Stimulated activated CD4-positive, alpha-beta T cell treated with anti-CD3 and anti-CD28 coated beads, Interleukin-12 subunit alpha, Interleukin-12 subunit beta, amount 100 ng/mL, for 24 hours (primary cell): ENCODE results near the gene WNT4.
A peak's percentile ranks its signal among the peaks of the same experiment; 100 is the strongest.

Experiments used
- DNase-seq, 2 experiments: peaks; one replicate each; pipeline ENCODE4 v3.0.0-alpha.2; 2020; ENCODE audit warnings: low read depth in 2 of 2

Gene WNT4

GRCh38 chr1:22110016-22110415 is 32.9 kb downstream of the WNT4 start:
- no peak for DNase-seq

- DNase-seq: no peak
Measured at GRCh38 chr1:22108339-22109105, 34.4 kb downstream of the WNT4 start.

GRCh38 chr1:22107126-22107525 is 35.8 kb downstream of the WNT4 start:
- no peak for DNase-seq

GRCh38 chr1:22105611-22106207 is 37.2 kb downstream of the WNT4 start:
- no peak for DNase-seq

DNA sequence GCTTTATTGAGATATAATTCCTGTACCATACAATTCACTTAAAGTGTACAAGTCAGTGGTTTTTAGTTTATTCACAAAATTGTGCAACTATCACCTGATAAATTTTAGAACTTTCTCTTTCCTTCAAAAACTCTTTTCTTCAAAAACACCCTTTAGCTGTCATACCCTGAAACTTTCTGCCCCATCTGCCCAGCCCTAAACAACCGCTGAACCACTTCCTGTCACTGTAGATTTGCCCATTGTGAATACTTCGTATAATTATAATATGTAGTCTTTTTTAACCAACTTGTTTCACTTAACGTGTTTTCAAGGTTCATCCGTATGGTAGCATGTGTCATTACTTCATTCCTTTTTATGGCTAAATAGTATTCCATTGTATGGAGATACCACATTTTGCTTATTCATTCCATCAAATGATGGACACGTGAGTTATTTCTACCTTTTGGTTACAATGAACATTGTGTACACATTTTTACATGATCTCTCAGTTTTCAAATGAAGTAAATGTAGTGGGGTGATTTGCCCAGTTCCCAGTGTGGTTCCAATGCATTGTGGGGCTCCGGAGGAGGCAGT is 37.9 kb downstream of the WNT4 start:
- no peak for DNase-seq

- no peak for DNase-seq
Measured at GRCh38 chr1:22104094-22104493, 38.8 kb downstream of the WNT4 start.

DNA sequence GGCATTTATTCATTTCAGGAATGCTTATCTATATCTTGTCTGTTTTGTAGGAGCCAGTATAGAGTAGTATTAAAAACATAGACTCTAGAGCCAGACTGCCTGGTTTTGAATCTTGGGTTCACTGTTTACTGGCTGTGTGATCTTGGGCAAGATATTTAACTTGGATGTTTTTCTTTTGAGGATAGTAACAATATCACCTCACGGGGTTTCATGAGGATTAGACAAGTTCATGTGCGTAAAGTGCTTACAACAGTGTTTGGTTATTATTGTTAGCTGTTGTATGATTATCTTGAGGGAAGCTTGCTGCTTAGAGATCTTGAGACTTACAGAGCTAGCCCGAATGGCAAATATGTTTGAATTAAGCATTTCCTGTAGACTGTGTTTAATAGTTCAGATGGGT is 40.2 kb downstream of the WNT4 start:
- no peak for DNase-seq

DNA sequence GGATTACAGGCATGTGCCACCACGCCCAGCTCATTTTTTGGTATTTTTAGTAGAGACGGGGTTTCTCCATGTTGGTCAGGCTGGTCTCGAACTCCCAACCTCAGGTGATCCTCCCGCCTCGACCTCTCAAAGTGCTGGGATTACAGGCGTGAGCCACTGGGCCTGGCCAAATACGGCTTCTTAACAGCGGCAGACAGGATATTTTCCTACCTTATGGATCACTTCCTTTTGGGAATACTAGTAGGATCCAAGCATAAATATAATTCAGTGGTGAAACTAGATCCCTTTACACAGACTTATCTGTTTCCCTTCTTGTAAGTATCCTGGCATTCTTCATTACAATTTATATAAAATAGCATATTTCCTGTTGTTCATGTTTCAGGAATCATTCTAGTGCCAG is 40.9 kb downstream of the WNT4 start:
- DNase-seq: no peak

DNA sequence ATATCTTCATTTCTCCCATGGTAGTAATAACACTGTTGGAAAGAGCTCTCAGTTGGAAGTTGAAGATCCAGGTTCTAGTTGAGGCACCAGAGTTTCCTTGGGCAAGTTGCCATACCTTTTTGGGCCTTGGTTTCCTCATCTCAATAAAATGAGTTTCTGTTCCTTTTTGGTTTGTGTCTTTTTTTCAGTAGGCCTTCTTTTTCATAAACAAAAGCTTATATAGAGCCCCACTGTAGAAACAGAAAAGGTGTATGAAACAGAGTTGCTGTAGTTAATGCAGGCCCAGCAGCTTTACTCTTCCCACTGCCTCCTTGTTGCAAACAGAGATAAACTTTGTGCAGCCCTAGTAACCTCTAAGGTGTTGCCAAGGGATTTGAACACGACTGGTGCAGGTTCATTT is 41.7 kb downstream of the WNT4 start:
- DNase-seq: no peak

- no peak for DNase-seq
Measured at GRCh38 chr1:22100168-22100567, 42.7 kb downstream of the WNT4 start.

GRCh38 chr1:22098752-22099151 is 44.1 kb downstream of the WNT4 start:
- DNase-seq: no peak

DNA sequence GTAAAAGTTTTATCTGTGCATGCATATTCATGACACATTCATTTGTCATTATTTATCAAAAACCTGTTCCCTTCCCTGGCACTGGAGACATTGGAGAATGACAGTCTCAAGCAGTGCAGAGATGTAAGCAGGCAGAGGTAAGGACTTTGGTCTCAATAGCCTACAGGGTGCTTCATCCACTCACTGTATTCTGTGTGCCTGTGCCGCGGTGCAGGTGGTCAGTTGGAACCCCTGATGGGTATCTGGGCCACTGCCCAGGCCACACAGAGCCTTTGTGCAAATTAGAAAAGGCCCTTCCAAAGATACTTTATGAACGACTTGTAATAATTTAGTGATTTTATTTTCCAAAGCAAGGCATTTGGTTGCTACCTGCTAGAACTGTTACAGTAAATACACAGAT is 46.4 kb downstream of the WNT4 start:
- no peak for DNase-seq

DNA sequence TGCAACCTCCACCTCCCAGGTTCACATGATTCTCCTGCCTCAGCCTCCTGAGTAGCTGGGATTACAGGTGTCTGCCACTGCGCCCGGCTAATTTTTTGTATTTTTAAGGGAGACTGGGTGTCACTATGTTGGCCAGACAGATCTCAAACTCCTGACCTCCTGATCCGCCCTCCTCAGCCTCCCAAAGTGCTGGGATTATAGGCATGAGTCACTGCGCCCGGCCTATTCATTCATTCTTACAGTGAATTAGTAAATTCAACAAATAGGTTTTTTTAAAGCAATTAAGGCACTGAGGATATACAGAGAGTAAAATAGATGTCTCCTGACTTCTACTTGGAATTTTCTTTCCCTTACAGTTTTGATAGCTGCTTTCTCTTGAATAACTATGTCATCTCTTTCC is 46.9 kb downstream of the WNT4 start:
- DNase-seq: no peak

DNA sequence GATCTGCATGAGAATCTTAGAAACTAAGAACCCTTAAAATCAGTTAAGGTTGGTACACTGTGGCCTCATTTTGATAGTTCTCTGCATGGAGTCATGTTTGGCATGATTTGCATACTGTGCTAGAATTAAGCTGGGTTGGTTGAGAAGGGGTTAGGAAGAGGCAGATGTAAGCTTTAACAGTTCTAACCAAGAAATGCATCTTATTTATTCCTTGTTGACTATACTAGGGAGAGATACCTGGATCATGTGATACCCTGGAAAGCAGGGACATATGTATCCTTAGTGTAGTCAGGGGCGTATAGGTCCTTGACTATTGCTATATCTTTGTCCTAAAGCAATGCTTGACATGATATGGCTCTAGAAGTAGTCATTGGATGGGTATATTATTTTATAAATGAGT is 49.4 kb downstream of the WNT4 start:
- no peak for DNase-seq

DNA sequence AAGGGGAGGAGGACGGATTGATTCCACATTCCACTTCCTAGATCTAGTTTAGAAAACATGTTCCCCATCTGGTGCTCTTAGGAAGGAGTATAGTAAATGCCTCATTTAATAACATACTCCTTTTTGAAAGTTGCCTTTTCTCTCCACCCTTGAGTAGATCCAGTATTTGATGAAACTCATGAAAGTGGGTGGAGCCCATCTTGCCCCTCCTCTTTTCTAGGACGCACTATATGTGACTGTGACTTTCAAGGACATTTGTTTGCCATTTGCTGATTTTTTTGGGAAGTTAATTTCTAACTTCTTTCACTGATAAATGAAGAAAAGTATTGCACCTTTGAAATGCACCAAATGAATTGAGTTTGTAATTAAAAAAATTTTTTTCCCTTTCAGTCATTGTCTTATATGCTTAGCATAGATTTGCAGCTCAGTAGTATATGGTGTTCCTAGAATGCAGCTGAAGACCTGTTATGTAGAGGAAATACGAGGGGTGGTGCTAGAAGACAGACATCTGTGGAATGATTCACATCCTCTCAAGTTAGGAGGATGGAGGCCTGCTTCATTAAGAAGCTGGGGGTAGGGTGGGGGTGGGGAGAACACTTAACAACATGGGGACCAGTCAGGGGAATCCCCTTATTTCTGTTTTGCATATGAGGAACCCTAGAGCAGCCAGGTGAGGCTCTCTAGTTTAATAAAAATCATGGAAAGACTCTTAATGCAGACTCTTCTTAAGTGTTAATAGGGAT is 50.7 kb downstream of the WNT4 start:
- DNase-seq: peak in 1 of 2 experiments; percentile 32

DNA sequence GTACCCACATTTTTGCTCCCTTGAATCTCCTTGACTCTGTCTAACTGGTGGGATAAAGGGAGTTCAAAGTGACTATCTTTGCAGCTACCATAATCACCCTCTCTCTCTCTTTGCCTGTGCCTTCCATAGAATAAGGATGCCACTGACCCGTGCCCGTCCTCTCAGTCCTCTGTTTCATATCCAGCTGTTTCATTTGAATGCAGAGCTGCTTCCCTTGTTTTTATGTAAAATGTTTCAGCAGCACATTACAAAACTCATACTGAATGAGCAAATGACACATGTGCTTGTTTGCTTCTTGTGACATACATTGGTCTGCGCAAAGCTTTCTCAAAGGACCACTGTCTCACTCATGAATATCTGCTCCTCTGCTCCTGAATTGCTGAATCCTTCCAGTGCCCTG is 52.0 kb downstream of the WNT4 start:
- no peak for DNase-seq

GRCh38 chr1:22089787-22090186 is 53.1 kb downstream of the WNT4 start:
- DNase-seq: no peak

DNA sequence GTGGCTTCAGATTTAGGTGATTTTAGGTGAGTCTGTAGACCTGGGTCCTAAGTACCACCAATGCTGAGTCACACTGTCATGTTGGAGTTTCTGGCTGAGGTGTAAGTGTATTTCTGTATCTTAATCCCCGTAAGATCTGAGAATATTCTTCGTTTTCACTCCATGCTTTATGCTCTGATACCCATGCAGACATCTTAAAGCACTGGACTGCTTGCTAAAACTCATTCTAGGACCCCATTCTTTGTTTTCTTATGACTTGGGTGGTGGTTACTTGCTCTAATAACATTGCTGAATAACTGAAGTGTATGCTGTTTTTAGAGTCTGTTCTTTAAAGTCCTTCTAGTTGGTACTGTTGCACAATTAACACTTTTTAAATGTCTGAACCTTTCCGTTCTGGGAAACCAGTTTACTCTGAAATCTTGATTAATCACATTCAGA is 53.7 kb downstream of the WNT4 start:
- no peak for DNase-seq

GRCh38 chr1:22088331-22088730 is 54.6 kb downstream of the WNT4 start:
- DNase-seq: no peak

DNA sequence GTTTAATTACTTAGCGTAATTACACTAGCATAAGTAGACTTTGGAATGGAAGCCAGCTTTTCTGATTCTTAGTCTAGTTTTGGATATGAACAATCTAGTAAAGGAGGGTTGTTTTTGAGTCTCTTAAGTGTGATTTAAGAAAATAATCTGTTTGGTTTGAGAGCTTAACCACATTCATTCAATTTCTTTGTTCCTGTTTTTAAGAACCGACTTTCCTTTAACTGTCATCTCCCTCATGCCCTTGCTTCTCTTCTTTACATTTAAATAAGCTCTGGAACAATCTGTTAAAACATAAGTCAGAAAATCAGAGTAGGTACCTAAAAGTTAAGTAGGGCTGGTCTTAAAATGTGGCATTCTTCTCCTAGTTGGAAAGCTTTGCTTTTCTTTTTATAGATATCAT is 62.7 kb downstream of the WNT4 start:
- DNase-seq: no peak

DNA sequence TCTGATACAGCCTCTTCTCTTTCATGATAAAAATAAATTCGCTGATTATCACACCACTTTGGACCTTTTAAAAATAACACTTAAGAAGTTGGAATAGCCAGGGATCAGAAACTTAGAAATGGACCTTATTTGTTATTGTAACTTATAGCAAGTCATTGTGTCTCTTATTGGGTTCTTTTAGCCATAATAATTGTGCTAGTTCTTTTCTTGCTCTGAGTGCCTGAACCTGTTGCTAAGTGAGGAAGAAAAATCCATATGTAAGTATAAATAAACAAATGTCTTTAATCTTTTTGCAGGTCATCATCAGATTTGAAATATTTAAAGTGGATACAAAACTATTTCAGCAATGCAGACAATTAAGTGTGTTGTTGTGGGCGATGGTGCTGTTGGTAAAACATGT is 64.8 kb downstream of the WNT4 start:
- DNase-seq: no peak

- no peak for DNase-seq
Measured at GRCh38 chr1:22077728-22078127, 65.2 kb downstream of the WNT4 start.

GRCh38 chr1:22076346-22076745 is 66.6 kb downstream of the WNT4 start:
- no peak for DNase-seq
